Loucy (cell line): Measurements from ENCODE around the gene GALNT10.

Experiments used
- CTCF ChIP-seq: fragments of 200-600 bp; sonication (generic); conservative IDR thresholded peaks from 2 replicates; pipeline ENCODE4 v1.5.1; 2014; ENCODE audit warnings: mild to moderate bottlenecking, antibody characterized with exemption, low read length
- EZH2phosphoT487 ChIP-seq: fragments of 200-600 bp; IDR thresholded peaks from 2 replicates; pipeline ENCODE4 v1.6.1; 2018; ENCODE audit warnings: antibody characterized with exemption, mild to moderate bottlenecking, moderate library complexity, borderline replicate concordance

- TF ChIP-seq CTCF (no peak), EZH2phosphoT487 (no peak)
Observed at GRCh38 chr5:154419236-154419635, 228.7 kb downstream of the GALNT10 start.
